Stimulated activated memory B cell treated with anti-CD40 and anti-IgM and Interleukin-4, amounts not matched to agents 10 μg/mL and 1 μg/mL and 100 μg/mL, for 72 hours (primary cell): ENCODE results near the gene CEACAM7.

ENCODE experiments used
- ATAC-seq: fragments of 150-1000 bp; cut with Tn5 transposase; 2 replicates; pipeline ENCODE4 v1.10.0; 2021
- H3K27ac Mint-ChIP-seq: one replicate; pipeline ENCODE4 v1.8.0; 2022; ENCODE audit warnings: mild to moderate bottlenecking, mixed read lengths
- H3K27me3 Mint-ChIP-seq: one replicate; pipeline ENCODE4 v1.8.0; 2022; ENCODE audit warnings: mixed read lengths
- H3K36me3 Mint-ChIP-seq: one replicate; pipeline ENCODE4 v1.8.0; 2022; ENCODE audit warnings: mixed read lengths
- H3K4me1 Mint-ChIP-seq: one replicate; pipeline ENCODE4 v1.8.0; 2022; ENCODE audit warnings: mixed read lengths
- H3K4me3 Mint-ChIP-seq: one replicate; pipeline ENCODE4 v1.8.0; 2022; ENCODE audit warnings: mild to moderate bottlenecking, moderate library complexity, mixed read lengths
- H3K9me3 Mint-ChIP-seq: one replicate; pipeline ENCODE4 v1.8.0; 2022; ENCODE audit warnings: mixed read lengths

The CEACAM7 gene

DNA sequence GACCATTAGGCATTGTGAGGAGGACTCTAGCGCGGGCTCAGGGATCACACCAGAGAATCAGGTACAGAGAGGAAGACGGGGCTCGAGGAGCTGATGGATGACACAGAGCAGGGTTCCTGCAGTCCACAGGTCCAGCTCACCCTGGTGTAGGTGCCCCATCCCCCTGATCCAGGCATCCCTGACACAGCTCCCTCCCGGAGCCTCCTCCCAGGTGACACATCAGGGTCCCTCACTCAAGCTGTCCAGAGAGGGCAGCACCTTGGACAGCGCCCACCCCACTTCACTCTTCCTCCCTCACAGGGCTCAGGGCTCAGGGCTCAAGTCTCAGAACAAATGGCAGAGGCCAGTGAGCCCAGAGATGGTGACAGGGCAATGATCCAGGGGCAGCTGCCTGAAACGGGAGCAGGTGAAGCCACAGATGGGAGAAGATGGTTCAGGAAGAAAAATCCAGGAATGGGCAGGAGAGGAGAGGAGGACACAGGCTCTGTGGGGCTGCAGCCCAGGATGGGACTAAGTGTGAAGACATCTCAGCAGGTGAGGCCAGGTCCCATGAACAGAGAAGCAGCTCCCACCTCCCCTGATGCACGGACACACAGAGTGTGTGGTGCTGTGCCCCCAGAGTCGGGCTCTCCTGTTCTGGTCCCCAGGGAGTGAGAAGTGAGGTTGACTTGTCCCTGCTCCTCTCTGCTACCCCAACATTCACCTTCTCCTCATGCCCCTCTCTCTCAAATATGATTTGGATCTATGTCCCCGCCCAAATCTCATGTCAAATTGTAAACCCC is 17.5 kb upstream of the CEACAM7 start:
- peaks cover 73% of the 10 kb centered on the region for H3K27me3 Mint-ChIP-seq
- no peaks in the 10 kb centered on the region for H3K9me3 Mint-ChIP-seq
- no peaks in the 10 kb centered on the region for H3K36me3 Mint-ChIP-seq
- peaks cover 17% of the 10 kb centered on the region for H3K4me1 Mint-ChIP-seq
- ATAC-seq, result no peak
- no peak overlapping the region for H3K27ac Mint-ChIP-seq
- H3K4me3 Mint-ChIP-seq, result no peak overlapping the region

DNA sequence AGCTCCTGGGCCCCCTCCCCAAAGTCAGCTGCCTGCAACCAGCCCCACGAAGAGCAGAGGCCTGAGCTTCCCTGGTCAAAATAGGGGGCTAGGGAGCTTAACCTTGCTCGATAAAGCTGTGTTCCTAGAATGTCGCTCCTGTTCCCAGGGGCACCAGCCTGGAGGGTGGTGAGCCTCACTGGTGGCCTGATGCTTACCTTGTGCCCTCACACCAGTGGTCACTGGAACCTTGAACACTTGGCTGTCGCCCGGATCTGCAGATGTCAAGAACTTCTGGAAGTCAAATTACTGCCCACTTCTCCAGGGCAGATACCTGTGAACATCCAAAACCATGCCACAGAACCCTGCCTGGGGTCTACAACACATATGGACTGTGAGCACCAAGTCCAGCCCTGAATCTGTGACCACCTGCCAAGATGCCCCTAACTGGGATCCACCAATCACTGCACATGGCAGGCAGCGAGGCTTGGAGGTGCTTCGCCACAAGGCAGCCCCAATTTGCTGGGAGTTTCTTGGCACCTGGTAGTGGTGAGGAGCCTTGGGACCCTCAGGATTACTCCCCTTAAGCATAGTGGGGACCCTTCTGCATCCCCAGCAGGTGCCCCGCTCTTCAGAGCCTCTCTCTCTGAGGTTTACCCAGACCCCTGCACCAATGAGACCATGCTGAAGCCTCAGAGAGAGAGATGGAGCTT is 15.7 kb upstream of the CEACAM7 start:
- no peak for ATAC-seq
- H3K36me3 Mint-ChIP-seq, result no peaks in the 10 kb centered on the region
- peaks cover 65% of the 10 kb centered on the region for H3K27me3 Mint-ChIP-seq
- peaks cover 23% of the 10 kb centered on the region for H3K4me1 Mint-ChIP-seq
- no peak overlapping the region for H3K4me3 Mint-ChIP-seq
- no peaks in the 10 kb centered on the region for H3K9me3 Mint-ChIP-seq
- no peak overlapping the region for H3K27ac Mint-ChIP-seq

DNA sequence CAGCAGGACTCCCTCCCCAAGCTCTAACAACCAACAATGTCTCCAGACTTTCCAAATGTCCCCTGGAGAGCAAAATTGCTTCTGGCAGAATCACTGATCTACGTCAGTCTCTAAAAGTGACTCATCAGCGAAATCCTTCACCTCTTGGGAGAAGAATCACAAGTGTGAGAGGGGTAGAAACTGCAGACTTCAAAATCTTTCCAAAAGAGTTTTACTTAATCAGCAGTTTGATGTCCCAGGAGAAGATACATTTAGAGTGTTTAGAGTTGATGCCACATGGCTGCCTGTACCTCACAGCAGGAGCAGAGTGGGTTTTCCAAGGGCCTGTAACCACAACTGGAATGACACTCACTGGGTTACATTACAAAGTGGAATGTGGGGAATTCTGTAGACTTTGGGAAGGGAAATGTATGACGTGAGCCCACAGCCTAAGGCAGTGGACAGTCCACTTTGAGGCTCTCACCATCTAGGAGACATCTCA is 14.1 kb upstream of the CEACAM7 start:
- no peak for ATAC-seq
- H3K9me3 Mint-ChIP-seq, result no peaks in the 10 kb centered on the region

DNA sequence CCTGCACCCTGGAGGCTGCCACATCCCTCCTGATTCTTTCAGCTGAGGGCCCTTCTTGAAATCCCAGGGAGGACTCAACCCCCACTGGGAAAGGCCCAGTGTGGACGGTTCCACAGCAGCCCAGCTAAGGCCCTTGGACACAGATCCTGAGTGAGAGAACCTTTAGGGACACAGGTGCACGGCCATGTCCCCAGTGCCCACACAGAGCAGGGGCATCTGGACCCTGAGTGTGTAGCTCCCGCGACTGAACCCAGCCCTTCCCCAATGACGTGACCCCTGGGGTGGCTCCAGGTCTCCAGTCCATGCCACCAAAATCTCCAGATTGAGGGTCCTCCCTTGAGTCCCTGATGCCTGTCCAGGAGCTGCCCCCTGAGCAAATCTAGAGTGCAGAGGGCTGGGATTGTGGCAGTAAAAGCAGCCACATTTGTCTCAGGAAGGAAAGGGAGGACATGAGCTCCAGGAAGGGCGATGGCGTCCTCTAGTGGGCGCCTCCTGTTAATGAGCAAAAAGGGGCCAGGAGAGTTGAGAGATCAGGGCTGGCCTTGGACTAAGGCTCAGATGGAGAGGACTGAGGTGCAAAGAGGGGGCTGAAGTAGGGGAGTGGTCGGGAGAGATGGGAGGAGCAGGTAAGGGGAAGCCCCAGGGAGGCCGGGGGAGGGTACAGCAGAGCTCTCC is 13.5 kb upstream of the CEACAM7 start:
- H3K9me3 Mint-ChIP-seq, result no peaks in the 10 kb centered on the region
- H3K4me3 Mint-ChIP-seq, result no peak overlapping the region

More for the DNA sequence above, 14.1 kb upstream of the CEACAM7 start:
- Mint-ChIP-seq H3K27me3 (peaks cover 55% of the 10 kb centered on the region), H3K4me1 (peaks cover 25% of the 10 kb centered on the region), H3K4me3 (no peak overlapping the region), H3K36me3 (no peaks in the 10 kb centered on the region), H3K27ac (no peak overlapping the region)

DNA sequence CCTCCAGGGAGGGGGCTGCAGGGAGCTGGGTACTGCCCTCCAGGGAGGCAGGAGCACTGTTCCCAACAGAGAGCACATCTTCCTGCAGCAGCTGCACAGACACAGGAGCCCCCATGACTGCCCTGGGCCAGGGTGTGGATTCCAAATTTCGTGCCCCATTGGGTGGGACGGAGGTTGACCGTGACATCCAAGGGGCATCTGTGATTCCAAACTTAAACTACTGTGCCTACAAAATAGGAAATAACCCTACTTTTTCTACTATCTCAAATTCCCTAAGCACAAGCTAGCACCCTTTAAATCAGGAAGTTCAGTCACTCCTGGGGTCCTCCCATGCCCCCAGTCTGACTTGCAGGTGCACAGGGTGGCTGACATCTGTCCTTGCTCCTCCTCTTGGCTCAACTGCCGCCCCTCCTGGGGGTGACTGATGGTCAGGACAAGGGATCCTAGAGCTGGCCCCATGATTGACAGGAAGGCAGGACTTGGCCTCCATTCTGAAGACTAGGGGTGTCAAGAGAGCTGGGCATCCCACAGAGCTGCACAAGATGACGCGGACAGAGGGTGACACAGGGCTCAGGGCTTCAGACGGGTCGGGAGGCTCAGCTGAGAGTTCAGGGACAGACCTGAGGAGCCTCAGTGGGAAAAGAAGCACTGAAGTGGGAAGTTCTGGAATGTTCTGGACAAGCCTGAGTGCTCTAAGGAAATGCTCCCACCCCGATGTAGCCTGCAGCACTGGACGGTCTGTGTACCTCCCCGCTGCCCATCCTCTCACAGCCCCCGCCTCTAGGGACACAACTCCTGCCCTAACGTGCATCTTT is 12.5 kb upstream of the CEACAM7 start:
- H3K27ac Mint-ChIP-seq, result no peak overlapping the region
- no peaks in the 10 kb centered on the region for H3K9me3 Mint-ChIP-seq
- no peak overlapping the region for H3K4me3 Mint-ChIP-seq
- H3K4me1 Mint-ChIP-seq, result peaks cover 14% of the 10 kb centered on the region
- H3K27me3 Mint-ChIP-seq, result peaks cover 55% of the 10 kb centered on the region
- H3K36me3 Mint-ChIP-seq, result no peaks in the 10 kb centered on the region
- no peak for ATAC-seq

More for the DNA sequence above, 13.5 kb upstream of the CEACAM7 start:
- ATAC-seq, result no peak
- Mint-ChIP-seq H3K27me3 (peaks cover 55% of the 10 kb centered on the region), H3K36me3 (no peaks in the 10 kb centered on the region), H3K4me1 (peaks cover 18% of the 10 kb centered on the region), H3K27ac (no peak overlapping the region)

DNA sequence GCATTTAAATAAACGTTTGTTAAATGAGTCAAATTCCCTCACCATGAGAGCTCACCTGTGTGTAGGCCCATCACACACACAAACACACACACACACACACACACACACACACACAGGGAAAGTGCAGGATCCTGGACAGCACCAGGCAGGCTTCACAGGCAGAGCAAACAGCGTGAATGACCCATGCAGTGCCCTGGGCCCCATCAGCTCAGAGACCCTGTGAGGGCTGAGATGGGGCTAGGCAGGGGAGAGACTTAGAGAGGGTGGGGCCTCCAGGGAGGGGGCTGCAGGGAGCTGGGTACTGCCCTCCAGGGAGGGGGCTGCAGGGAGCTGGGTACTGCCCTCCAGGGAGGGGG is 11.9 kb upstream of the CEACAM7 start:
- H3K27ac Mint-ChIP-seq, result no peak overlapping the region
- no peak for ATAC-seq

DNA sequence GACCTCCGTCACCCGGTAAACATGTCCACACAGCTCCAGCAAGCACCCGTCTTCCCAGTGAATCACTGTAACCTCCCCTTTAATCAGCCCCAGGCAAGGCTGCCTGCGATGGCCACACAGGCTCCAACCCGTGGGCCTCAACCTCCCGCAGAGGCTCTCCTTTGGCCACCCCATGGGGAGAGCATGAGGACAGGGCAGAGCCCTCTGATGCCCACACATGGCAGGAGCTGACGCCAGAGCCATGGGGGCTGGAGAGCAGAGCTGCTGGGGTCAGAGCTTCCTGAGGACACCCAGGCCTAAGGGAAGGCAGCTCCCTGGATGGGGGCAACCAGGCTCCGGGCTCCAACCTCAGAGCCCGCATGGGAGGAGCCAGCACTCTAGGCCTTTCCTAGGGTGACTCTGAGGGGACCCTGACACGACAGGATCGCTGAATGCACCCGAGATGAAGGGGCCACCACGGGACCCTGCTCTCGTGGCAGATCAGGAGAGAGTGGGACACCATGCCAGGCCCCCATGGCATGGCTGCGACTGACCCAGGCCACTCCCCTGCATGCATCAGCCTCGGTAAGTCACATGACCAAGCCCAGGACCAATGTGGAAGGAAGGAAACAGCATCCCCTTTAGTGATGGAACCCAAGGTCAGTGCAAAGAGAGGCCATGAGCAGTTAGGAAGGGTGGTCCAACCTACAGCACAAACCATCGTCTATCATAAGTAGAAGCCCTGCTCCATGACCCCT is 11.3 kb upstream of the CEACAM7 start:
- peaks cover 55% of the 10 kb centered on the region for H3K27me3 Mint-ChIP-seq
- H3K27ac Mint-ChIP-seq, result no peak overlapping the region
- H3K4me3 Mint-ChIP-seq, result no peak overlapping the region
- peaks cover 14% of the 10 kb centered on the region for H3K4me1 Mint-ChIP-seq
- H3K36me3 Mint-ChIP-seq, result no peaks in the 10 kb centered on the region
- ATAC-seq, result no peak
- H3K9me3 Mint-ChIP-seq, result no peaks in the 10 kb centered on the region

More for the DNA sequence above, 11.9 kb upstream of the CEACAM7 start:
- Mint-ChIP-seq H3K4me3 (no peak overlapping the region), H3K27me3 (peaks cover 55% of the 10 kb centered on the region), H3K36me3 (no peaks in the 10 kb centered on the region), H3K4me1 (peaks cover 14% of the 10 kb centered on the region), H3K9me3 (no peaks in the 10 kb centered on the region)

DNA sequence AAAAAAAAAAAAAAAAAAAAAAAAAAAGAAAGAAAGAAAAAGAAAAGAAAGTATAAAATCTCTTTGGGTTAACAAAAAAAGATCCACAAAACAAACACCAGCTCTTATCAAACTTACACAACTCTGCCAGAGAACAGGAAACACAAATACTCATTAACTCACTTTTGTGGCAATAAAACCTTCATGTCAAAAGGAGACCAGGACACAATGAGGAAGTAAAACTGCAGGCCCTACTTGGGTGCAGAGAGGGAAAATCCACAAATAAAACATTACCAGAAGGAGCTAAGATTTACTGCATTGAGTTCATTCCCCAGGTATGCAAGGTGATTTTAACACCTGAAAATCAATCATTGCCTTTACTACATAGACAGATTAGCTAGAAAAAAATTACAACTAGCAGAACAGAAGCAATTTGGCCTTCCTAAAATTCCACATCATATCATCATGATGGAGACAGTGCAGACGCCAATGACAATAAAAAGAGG is 10.7 kb upstream of the CEACAM7 start:
- no peak overlapping the region for H3K4me3 Mint-ChIP-seq
- no peak for ATAC-seq
- peaks cover 14% of the 10 kb centered on the region for H3K4me1 Mint-ChIP-seq
- H3K27me3 Mint-ChIP-seq, result peaks cover 55% of the 10 kb centered on the region
- H3K36me3 Mint-ChIP-seq, result no peaks in the 10 kb centered on the region
- no peak overlapping the region for H3K27ac Mint-ChIP-seq
- H3K9me3 Mint-ChIP-seq, result no peaks in the 10 kb centered on the region

DNA sequence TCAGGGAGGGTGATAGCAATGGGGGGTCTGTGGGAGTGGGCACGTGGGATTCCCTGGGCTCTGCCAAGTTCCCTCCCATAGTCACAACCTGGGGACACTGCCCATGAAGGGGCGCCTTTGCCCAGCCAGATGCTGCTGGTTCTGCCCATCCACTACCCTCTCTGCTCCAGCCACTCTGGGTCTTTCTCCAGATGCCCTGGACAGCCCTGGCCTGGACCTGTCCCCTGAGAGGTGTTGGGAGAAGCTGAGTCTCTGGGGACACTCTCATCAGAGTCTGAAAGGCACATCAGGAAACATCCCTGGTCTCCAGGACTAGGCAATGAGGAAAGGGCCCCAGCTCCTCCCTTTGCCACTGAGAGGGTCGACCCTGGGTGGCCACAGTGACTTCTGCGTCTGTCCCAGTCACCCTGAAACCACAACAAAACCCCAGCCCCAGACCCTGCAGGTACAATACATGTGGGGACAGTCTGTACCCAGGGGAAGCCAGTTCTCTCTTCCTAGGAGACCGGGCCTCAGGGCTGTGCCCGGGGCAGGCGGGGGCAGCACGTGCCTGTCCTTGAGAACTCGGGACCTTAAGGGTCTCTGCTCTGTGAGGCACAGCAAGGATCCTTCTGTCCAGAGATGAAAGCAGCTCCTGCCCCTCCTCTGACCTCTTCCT is 9.3 kb upstream of the CEACAM7 start:
- Mint-ChIP-seq H3K27me3 (peaks cover 62% of the 10 kb centered on the region), H3K4me1 (peaks cover 14% of the 10 kb centered on the region), H3K36me3 (no peaks in the 10 kb centered on the region), H3K4me3 (no peak overlapping the region), H3K9me3 (no peaks in the 10 kb centered on the region), H3K27ac (no peak overlapping the region)
- no peak for ATAC-seq

DNA sequence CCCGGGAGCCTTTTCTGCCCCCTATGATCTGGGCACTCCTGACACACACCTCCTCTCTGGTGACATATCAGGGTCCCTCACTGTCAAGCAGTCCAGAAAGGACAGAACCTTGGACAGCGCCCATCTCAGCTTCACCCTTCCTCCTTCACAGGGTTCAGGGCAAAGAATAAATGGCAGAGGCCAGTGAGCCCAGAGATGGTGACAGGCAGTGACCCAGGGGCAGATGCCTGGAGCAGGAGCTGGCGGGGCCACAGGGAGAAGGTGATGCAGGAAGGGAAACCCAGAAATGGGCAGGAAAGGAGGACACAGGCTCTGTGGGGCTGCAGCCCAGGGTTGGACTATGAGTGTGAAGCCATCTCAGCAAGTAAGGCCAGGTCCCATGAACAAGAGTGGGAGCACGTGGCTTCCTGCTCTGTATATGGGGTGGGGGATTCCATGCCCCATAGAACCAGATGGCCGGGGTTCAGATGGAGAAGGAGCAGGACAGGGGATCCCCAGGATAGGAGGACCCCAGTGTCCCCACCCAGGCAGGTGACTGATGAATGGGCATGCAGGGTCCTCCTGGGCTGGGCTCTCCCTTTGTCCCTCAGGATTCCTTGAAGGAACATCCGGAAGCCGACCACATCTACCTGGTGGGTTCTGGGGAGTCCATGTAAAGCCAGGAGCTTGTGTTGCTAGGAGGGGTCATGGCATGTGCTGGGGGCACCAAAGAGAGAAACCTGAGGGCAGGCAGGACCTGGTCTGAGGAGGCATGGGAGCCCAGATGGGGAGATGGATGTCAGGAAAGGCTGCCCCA is 8.5 kb upstream of the CEACAM7 start:
- Mint-ChIP-seq H3K4me1 (peaks cover 10% of the 10 kb centered on the region), H3K36me3 (no peaks in the 10 kb centered on the region), H3K9me3 (no peaks in the 10 kb centered on the region), H3K27ac (no peak overlapping the region), H3K4me3 (no peak overlapping the region), H3K27me3 (peaks cover 64% of the 10 kb centered on the region)
- ATAC-seq, result no peak

DNA sequence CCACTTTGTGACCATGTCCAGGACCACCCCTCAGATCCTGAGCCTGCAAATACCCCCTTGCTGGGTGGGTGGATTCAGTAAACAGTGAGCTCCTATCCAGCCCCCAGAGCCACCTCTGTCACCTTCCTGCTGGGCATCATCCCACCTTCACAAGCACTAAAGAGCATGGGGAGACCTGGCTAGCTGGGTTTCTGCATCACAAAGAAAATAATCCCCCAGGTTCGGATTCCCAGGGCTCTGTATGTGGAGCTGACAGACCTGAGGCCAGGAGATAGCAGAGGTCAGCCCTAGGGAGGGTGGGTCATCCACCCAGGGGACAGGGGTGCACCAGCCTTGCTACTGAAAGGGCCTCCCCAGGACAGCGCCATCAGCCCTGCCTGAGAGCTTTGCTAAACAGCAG is 7.7 kb upstream of the CEACAM7 start:
- H3K27ac Mint-ChIP-seq, result no peak overlapping the region
- no peak overlapping the region for H3K4me3 Mint-ChIP-seq
- H3K27me3 Mint-ChIP-seq, result peaks cover 64% of the 10 kb centered on the region
- ATAC-seq, result no peak
- peaks cover 16% of the 10 kb centered on the region for H3K4me1 Mint-ChIP-seq
- H3K9me3 Mint-ChIP-seq, result no peaks in the 10 kb centered on the region
- H3K36me3 Mint-ChIP-seq, result no peaks in the 10 kb centered on the region

DNA sequence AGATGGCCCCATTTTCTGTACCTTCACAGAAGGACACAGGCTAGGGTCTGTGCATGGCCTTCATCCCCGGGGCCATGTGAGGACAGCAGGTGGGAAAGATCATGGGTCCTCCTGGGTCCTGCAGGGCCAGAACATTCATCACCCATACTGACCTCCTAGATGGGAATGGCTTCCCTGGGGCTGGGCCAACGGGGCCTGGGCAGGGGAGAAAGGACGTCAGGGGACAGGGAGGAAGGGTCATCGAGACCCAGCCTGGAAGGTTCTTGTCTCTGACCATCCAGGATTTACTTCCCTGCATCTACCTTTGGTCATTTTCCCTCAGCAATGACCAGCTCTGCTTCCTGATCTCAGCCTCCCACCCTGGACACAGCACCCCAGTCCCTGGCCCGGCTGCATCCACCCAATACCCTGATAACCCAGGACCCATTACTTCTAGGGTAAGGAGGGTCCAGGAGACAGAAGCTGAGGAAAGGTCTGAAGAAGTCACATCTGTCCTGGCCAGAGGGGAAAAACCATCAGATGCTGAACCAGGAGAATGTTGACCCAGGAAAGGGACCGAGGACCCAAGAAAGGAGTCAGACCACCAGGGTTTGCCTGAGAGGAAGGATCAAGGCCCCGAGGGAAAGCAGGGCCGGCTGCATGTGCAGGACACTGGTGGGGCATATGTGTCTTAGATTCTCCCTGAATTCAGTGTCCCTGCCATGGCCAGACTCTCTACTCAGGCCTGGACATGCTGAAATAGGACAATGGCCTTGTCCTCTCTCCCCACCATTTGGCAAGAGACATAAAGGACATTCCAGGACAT is 7.0 kb upstream of the CEACAM7 start:
- peaks cover 65% of the 10 kb centered on the region for H3K27me3 Mint-ChIP-seq
- no peak overlapping the region for H3K27ac Mint-ChIP-seq

DNA sequence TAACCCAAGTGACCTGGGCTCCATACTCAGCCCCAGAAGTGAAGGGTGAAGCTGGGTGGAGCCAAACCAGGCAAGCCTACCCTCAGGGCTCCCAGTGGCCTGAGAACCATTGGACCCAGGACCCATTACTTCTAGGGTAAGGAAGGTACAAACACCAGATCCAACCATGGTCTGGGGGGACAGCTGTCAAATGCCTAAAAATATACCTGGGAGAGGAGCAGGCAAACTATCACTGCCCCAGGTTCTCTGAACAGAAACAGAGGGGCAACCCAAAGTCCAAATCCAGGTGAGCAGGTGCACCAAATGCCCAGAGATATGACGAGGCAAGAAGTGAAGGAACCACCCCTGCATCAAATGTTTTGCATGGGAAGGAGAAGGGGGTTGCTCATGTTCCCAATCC is 6.1 kb upstream of the CEACAM7 start:
- Mint-ChIP-seq H3K4me3 (no peak overlapping the region), H3K27me3 (peaks cover 65% of the 10 kb centered on the region), H3K36me3 (no peaks in the 10 kb centered on the region), H3K27ac (no peak overlapping the region), H3K4me1 (peaks cover 15% of the 10 kb centered on the region), H3K9me3 (no peaks in the 10 kb centered on the region)
- ATAC-seq, result no peak

More for the DNA sequence above, 7.0 kb upstream of the CEACAM7 start:
- no peak for ATAC-seq
- Mint-ChIP-seq H3K4me3 (no peak overlapping the region), H3K9me3 (no peaks in the 10 kb centered on the region), H3K4me1 (peaks cover 16% of the 10 kb centered on the region), H3K36me3 (no peaks in the 10 kb centered on the region)
